DOHH2 (cell line): Measurements from ENCODE around the gene SHC3.

Experiments used
- EZH2phosphoT487 ChIP-seq: fragments of 200-600 bp; sonication (generic); IDR thresholded peaks from 2 replicates; pipeline ENCODE4 v1.6.1; 2017; ENCODE audit warnings: borderline replicate concordance, mild to moderate bottlenecking, antibody characterized with exemption, low read length, moderate library complexity, mixed read lengths
- TF ChIP-seq, protein P1 (sequence below): fragments of 200-600 bp; sonication (generic); IDR thresholded peaks from one replicate; pipeline ENCODE4 v1.5.1; 2014; ENCODE audit warnings: antibody characterized with exemption, mild to moderate bottlenecking, low read depth, low read length; ENCODE audit not compliant: poor library complexity, severe bottlenecking

DNA sequence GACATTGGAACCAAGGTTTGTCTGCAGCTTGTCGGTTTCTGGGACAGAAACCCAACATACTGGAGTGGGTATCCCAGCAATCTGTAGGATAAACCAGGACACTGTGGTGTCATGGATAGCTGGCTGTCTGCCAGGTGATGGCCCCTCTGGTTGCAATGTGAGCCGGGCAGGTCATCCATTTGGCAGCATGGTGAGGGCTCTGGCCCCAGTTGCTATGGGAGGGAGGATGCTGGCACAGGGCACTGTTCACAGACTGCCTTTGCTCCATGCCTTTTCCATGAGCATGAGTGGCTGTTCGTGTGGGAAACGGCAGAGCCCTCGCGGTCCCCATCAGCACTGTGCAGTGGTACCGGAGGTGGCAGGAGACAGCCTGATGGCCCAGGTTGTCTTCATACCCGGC is 181.0 kb downstream of the SHC3 start:
- no peak for TF ChIP-seq EZH2phosphoT487
- TF ChIP-seq, protein P1, sequence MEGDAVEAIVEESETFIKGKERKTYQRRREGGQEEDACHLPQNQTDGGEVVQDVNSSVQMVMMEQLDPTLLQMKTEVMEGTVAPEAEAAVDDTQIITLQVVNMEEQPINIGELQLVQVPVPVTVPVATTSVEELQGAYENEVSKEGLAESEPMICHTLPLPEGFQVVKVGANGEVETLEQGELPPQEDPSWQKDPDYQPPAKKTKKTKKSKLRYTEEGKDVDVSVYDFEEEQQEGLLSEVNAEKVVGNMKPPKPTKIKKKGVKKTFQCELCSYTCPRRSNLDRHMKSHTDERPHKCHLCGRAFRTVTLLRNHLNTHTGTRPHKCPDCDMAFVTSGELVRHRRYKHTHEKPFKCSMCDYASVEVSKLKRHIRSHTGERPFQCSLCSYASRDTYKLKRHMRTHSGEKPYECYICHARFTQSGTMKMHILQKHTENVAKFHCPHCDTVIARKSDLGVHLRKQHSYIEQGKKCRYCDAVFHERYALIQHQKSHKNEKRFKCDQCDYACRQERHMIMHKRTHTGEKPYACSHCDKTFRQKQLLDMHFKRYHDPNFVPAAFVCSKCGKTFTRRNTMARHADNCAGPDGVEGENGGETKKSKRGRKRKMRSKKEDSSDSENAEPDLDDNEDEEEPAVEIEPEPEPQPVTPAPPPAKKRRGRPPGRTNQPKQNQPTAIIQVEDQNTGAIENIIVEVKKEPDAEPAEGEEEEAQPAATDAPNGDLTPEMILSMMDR: no peak
